ENCODE measurements around the gene NCKAP5. TPM values are rescaled to one million over a fixed set of nuclear protein-coding genes. Genes with fewer than 3 reads are reported as not detected.

NCKAP5 gene
- total and polyA plus RNA-seq, 4 donors: 0.57 to 2.8 (median 2.4) TPM

DNA sequence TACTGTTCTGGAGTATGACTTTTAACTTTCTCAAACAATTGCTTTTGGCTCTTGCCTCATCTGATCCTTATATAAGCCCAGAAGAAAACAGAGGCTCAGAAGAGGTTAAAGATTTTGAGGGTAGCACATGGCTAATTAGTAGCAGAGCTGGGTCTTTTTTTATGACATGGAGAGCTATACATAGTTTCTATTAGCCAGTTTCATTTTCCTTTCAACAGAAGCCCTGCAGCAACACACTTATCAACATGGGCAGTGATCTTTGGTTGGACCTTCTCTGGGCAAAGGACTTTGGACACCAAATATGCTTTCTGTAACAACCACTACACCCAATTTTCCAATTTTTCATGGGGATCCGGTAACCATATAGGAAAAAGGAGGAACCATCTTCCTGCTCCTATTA lies 64.9 kb downstream of the NCKAP5 start (continued):
- TF ChIP-seq EGR1 (IDR thresholded peaks at IDR 0.05; ENCODE audit: low read depth in 2 of 2): no peak

DNA sequence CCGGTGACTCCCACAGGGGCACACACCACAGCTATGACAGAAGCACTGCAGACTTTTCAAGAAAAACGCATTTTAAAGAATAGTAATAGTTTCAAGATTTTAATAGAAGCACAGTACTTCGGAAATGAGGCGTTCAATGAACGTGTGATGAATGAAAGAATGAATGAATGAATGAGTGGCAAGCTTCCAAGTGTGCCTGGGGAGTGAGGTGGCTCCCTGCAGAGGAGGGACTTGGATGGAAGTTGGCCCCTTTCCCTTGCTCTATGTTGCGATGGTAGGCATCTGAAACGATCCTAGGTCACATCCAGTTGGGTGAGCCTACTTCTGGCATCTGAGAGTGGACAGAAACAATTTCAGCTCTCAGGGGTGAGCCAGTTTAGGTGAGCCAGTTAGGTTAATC lies 65.6 kb downstream of the NCKAP5 start:
- Histone ChIP-seq H3K9ac (ENCODE audit: low read depth in 1 of 2, low read length in 2 of 2) (no peak overlapping the region), H3K27ac (ENCODE audit: low read depth in 1 of 2, low read length in 2 of 2) (peak overlapping the region in 1 of 2 donors; percentile 66), H3K4me1 (ENCODE audit: control insufficient read depth in 4 of 4, insufficient read depth in 4 of 4, low read length in 3 of 4) (peaks cover 5 to 27% (median 13%) of the 10 kb centered on the region in 4 donors), H3K27me3 (ENCODE audit: control insufficient read depth in 4 of 4, insufficient read depth in 4 of 4, low read length in 3 of 4) (no peaks in the 10 kb centered on the region), H3K36me3 (ENCODE audit: control insufficient read depth in 4 of 4, insufficient read depth in 3 of 4, low read depth in 1 of 4, low read length in 3 of 4) (no peaks in the 10 kb centered on the region), H3K4me3 (ENCODE audit: low read depth in 1 of 3, low read length in 3 of 3) (peak overlapping the region in 1 of 3 donors; percentile 1), H3K9me3 (ENCODE audit: control insufficient read depth in 4 of 4, low read length in 3 of 4) (no peaks in the 10 kb centered on the region)
- 94% methylated on average over 7 of the region's 7 CpGs for WGBS
- TF ChIP-seq HNF4G (IDR thresholded peaks at IDR 0.05) (no peak), FOXA1 (IDR thresholded peaks at IDR 0.05) (no peak), EGR1 (IDR thresholded peaks at IDR 0.05; ENCODE audit: low read depth in 2 of 2) (no peak), TAF1 (conservative IDR thresholded peaks at IDR 0.05) (no peak), JUND (IDR thresholded peaks at IDR 0.05) (no peak), FOXA2 (IDR thresholded peaks at IDR 0.05) (no peak), SP1 (IDR thresholded peaks at IDR 0.05) (no peak), RAD21 (IDR thresholded peaks at IDR 0.05) (no peak)
- TF ChIP-seq, protein P1, sequence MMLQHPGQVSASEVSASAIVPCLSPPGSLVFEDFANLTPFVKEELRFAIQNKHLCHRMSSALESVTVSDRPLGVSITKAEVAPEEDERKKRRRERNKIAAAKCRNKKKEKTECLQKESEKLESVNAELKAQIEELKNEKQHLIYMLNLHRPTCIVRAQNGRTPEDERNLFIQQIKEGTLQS (IDR thresholded peaks at IDR 0.05): no peak
- TF ChIP-seq, protein P2, sequence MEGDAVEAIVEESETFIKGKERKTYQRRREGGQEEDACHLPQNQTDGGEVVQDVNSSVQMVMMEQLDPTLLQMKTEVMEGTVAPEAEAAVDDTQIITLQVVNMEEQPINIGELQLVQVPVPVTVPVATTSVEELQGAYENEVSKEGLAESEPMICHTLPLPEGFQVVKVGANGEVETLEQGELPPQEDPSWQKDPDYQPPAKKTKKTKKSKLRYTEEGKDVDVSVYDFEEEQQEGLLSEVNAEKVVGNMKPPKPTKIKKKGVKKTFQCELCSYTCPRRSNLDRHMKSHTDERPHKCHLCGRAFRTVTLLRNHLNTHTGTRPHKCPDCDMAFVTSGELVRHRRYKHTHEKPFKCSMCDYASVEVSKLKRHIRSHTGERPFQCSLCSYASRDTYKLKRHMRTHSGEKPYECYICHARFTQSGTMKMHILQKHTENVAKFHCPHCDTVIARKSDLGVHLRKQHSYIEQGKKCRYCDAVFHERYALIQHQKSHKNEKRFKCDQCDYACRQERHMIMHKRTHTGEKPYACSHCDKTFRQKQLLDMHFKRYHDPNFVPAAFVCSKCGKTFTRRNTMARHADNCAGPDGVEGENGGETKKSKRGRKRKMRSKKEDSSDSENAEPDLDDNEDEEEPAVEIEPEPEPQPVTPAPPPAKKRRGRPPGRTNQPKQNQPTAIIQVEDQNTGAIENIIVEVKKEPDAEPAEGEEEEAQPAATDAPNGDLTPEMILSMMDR (IDR thresholded peaks at IDR 0.05; ENCODE audit: low read depth, low read length, missing input control): no peak
- TF ChIP-seq, protein P3, sequence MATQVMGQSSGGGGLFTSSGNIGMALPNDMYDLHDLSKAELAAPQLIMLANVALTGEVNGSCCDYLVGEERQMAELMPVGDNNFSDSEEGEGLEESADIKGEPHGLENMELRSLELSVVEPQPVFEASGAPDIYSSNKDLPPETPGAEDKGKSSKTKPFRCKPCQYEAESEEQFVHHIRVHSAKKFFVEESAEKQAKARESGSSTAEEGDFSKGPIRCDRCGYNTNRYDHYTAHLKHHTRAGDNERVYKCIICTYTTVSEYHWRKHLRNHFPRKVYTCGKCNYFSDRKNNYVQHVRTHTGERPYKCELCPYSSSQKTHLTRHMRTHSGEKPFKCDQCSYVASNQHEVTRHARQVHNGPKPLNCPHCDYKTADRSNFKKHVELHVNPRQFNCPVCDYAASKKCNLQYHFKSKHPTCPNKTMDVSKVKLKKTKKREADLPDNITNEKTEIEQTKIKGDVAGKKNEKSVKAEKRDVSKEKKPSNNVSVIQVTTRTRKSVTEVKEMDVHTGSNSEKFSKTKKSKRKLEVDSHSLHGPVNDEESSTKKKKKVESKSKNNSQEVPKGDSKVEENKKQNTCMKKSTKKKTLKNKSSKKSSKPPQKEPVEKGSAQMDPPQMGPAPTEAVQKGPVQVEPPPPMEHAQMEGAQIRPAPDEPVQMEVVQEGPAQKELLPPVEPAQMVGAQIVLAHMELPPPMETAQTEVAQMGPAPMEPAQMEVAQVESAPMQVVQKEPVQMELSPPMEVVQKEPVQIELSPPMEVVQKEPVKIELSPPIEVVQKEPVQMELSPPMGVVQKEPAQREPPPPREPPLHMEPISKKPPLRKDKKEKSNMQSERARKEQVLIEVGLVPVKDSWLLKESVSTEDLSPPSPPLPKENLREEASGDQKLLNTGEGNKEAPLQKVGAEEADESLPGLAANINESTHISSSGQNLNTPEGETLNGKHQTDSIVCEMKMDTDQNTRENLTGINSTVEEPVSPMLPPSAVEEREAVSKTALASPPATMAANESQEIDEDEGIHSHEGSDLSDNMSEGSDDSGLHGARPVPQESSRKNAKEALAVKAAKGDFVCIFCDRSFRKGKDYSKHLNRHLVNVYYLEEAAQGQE (IDR thresholded peaks at IDR 0.05): no peak
- TF ChIP-seq, protein P4, sequence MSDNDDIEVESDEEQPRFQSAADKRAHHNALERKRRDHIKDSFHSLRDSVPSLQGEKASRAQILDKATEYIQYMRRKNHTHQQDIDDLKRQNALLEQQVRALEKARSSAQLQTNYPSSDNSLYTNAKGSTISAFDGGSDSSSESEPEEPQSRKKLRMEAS (IDR thresholded peaks at IDR 0.05): no peak
- no peak for DNase-seq (ENCODE audit: low spot score)

DNA sequence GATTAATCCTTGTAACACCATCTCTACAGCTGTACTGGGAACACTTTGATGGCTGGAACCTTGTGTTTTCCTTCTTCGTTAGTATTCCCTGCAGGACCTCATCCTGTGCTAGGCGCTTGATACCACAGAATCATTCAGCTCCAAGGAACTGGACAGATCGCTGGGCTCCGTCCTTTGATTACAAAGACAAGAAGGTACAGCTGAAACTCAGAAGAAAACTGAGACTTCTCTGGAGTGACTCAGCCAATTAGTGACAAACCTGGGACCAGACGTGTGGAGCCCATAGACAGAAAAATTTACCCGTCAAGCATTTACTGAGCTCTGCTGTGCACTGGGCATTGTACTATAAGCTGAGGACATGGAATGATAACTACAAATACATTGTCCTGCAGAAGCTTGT lies 67.3 kb downstream of the NCKAP5 start:
- WGBS: 96% methylated on average over 6 of the region's 6 CpGs
- DNase-seq (ENCODE audit: low spot score): no peak
- H3K27me3 ChIP-seq (ENCODE audit: control insufficient read depth in 4 of 4, insufficient read depth in 4 of 4, low read length in 3 of 4): no peaks in the 10 kb centered on the region
- H3K4me1 ChIP-seq (ENCODE audit: control insufficient read depth in 4 of 4, insufficient read depth in 4 of 4, low read length in 3 of 4): peaks cover 5 to 40% (median 15%) of the 10 kb centered on the region in 4 donors
- H3K27ac ChIP-seq (ENCODE audit: low read depth in 1 of 2, low read length in 2 of 2): no peak overlapping the region
- no peaks in the 10 kb centered on the region for H3K36me3 ChIP-seq (ENCODE audit: control insufficient read depth in 4 of 4, insufficient read depth in 3 of 4, low read depth in 1 of 4, low read length in 3 of 4)
- no peaks in the 10 kb centered on the region for H3K9me3 ChIP-seq (ENCODE audit: control insufficient read depth in 4 of 4, low read length in 3 of 4)
- H3K9ac ChIP-seq (ENCODE audit: low read depth in 1 of 2, low read length in 2 of 2): no peak overlapping the region
- H3K4me3 ChIP-seq (ENCODE audit: low read depth in 1 of 3, low read length in 3 of 3): no peak overlapping the region
- no peak for TF ChIP-seq HNF4A (conservative IDR thresholded peaks at IDR 0.05)
- TF ChIP-seq, protein P1 (IDR thresholded peaks at IDR 0.05): no peak
- TF ChIP-seq GABPA (IDR thresholded peaks at IDR 0.05 in 1 of 2, conservative IDR thresholded peaks at IDR 0.05 in 1 of 2): no peak
- no peak for TF ChIP-seq RXRA (IDR thresholded peaks at IDR 0.05)
- TF ChIP-seq, protein P5, sequence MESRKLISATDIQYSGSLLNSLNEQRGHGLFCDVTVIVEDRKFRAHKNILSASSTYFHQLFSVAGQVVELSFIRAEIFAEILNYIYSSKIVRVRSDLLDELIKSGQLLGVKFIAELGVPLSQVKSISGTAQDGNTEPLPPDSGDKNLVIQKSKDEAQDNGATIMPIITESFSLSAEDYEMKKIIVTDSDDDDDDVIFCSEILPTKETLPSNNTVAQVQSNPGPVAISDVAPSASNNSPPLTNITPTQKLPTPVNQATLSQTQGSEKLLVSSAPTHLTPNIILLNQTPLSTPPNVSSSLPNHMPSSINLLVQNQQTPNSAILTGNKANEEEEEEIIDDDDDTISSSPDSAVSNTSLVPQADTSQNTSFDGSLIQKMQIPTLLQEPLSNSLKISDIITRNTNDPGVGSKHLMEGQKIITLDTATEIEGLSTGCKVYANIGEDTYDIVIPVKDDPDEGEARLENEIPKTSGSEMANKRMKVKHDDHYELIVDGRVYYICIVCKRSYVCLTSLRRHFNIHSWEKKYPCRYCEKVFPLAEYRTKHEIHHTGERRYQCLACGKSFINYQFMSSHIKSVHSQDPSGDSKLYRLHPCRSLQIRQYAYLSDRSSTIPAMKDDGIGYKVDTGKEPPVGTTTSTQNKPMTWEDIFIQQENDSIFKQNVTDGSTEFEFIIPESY (IDR thresholded peaks at IDR 0.05): no peak
- no peak for TF ChIP-seq TAF1 (conservative IDR thresholded peaks at IDR 0.05)
- TF ChIP-seq FOXA2 (IDR thresholded peaks at IDR 0.05): no peak
- TF ChIP-seq, protein P4 (IDR thresholded peaks at IDR 0.05): no peak
- no peak for TF ChIP-seq YY1 (IDR thresholded peaks at IDR 0.05)
- TF ChIP-seq, protein P2 (IDR thresholded peaks at IDR 0.05; ENCODE audit: low read depth, low read length, missing input control): no peak
